Stimulated activated CD4-positive, alpha-beta T cell treated with anti-CD3 and anti-CD28 coated beads, Interleukin-2, amount 100 ng/mL, for 48 hours (primary cell): ENCODE results near the gene PDZD11.
"Not testable (repeated sequence)": the region's sequence is repeated elsewhere in the genome, so short reads cannot be mapped to it uniquely, and the experiment has no call there.

Source experiments
- DNase-seq, 2 donors: peaks; one replicate each; pipeline ENCODE4 v3.0.0-alpha.2; 2020

PDZD11 gene

GRCh38 chrX:70255452-70255851, 34.3 kb downstream of the PDZD11 start:
- no peak for DNase-seq

GRCh38 chrX:70254909-70255308, 34.8 kb downstream of the PDZD11 start:
- no peak for DNase-seq

GRCh38 chrX:70254063-70254400, 35.7 kb downstream of the PDZD11 start:
- DNase-seq: no peak

- no peak for DNase-seq
These were observed 36.2 kb downstream of the PDZD11 start for GRCh38 chrX:70253377-70254062.

GRCh38 chrX:70252491-70252890, 37.2 kb downstream of the PDZD11 start:
- DNase-seq: no peak

- no peak for DNase-seq
These were observed 42.5 kb downstream of the PDZD11 start for GRCh38 chrX:70247252-70247651.

- no peak for DNase-seq
These were observed 44.8 kb downstream of the PDZD11 start for GRCh38 chrX:70244881-70245280.

GRCh38 chrX:70243601-70244000, 46.1 kb downstream of the PDZD11 start:
- not testable (repeated sequence) for DNase-seq

GRCh38 chrX:70241501-70241900, 48.2 kb downstream of the PDZD11 start:
- no peak for DNase-seq

- DNase-seq: no peak
These were observed 49.0 kb downstream of the PDZD11 start for GRCh38 chrX:70240751-70241150.
